ENCODE results near the gene UMAD1. TPM values are rescaled to one million over a fixed set of nuclear protein-coding genes. Genes with fewer than 3 reads are reported as not detected.

The UMAD1 gene
- total RNA-seq, 4 donors from 2014 or later: 6.1 to 11.2 (median 9.3) TPM

DNA sequence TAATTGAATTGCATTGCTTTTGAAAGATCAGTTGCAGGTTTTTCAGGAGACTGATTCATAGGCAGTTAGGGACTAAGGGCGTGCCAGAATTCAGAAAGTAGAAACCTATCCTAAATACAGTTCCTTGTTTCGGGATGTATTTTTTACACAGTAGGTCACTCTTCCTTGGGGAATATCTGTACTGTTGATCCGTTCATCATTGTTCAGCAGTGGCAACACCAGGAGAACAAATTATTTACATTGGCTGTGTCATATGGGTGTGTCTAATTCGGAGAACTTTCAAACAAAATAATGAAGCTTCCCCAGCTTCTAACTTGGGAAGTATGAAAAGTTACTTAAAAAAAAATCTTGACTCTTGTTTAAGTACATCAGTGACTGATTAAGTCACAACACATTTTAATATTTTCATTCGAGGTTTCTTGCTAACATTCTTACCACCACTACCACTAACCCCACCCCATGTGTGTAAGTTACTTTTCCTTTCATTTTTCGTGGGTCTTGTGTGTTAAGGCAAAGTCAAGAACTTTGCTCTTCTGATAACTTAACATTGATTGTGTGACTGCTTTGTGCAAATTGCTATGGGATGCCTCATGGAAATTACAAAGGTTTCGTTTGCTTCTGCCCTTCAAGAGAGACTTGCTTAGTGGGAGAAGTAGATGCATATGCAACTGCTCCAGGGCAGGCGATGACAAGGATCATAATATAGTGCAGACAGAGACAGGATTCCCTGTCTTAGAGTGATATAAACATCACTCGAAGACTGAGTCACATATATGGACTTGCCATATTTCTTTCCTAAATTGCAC lies 121.6 kb downstream of the UMAD1 start:
- Histone ChIP-seq H3K4me1 (peaks cover 3 to 33% (median 17%) of the 10 kb centered on the region in 4 donors), H3K4me3 (peak overlapping the region; percentile 41 to 55 (median 50)), H3K36me3 (no peaks in the 10 kb centered on the region), H3K27me3 (no peaks in the 10 kb centered on the region), H3K9me3 (no peaks in the 10 kb centered on the region), H3K27ac (replicated peaks in 1 of 4) (peak overlapping the region; percentile 35 to 65 (median 55))
- WGBS: 5% methylated on average over 9 of the region's 9 CpGs
- intact Hi-C loops (cut with DNase I): no loop called here
- TF ChIP-seq, protein P1, sequence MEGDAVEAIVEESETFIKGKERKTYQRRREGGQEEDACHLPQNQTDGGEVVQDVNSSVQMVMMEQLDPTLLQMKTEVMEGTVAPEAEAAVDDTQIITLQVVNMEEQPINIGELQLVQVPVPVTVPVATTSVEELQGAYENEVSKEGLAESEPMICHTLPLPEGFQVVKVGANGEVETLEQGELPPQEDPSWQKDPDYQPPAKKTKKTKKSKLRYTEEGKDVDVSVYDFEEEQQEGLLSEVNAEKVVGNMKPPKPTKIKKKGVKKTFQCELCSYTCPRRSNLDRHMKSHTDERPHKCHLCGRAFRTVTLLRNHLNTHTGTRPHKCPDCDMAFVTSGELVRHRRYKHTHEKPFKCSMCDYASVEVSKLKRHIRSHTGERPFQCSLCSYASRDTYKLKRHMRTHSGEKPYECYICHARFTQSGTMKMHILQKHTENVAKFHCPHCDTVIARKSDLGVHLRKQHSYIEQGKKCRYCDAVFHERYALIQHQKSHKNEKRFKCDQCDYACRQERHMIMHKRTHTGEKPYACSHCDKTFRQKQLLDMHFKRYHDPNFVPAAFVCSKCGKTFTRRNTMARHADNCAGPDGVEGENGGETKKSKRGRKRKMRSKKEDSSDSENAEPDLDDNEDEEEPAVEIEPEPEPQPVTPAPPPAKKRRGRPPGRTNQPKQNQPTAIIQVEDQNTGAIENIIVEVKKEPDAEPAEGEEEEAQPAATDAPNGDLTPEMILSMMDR (IDR thresholded peaks at IDR 0.05): no peak
- TF ChIP-seq EP300 (IDR thresholded peaks at IDR 0.05) (no peak), POLR2A (IDR thresholded peaks at IDR 0.05; ENCODE audit: low read depth) (no peak), POLR2AphosphoS5 (IDR thresholded peaks at IDR 0.05) (no peak)
- no peak for DNase-seq (ENCODE audit: extremely low spot score)

DNA sequence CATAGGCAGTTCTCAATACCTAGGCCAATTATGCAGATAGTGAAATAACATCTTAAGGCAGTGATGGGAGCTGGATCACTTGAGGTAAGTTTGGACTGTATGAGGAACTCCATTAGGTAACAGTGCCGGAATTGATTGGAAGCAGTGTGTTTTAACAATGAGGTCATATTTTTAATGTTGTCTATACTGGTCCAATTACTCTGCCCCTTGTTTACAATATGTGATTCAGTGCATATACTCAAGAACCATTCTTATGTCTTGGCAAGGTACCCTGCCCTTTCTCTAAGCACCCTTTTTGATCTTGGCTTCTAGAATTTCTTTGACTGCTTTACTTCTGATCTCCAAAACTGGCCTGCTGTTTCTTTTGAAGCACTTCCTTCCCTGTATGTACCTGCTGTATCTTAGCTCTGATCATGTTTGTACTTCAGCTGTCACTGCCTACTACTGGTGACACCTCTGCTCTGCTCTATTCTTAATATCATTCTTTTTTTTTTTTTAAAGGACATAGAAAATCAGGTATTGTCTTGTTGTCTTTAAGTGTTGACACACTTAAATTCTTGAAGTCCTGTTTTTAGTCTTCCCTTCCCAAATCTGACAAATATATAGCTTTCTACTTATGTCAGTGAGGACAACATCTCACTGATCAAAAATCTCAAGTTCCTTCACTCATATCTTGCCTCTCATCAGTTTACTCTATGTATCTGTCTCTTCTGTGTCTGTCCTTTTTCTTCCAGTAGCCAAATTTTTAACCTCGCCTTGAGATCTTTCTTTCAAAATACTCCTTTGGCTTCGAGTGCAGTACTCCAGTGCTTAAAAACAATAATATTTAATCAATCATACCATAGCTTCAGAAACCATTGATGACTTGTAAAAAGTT lies 124.2 kb downstream of the UMAD1 start:
- intact Hi-C loops (cut with DNase I): no loop called here
- no peak overlapping the region for H3K4me3 ChIP-seq
- no peak for DNase-seq (ENCODE audit: extremely low spot score)
- no peaks in the 10 kb centered on the region for H3K36me3 ChIP-seq
- H3K9me3 ChIP-seq: no peaks in the 10 kb centered on the region
- H3K27me3 ChIP-seq: no peaks in the 10 kb centered on the region
- no peak for TF ChIP-seq POLR2AphosphoS5 (IDR thresholded peaks at IDR 0.05)
- H3K27ac ChIP-seq (replicated peaks in 1 of 4): no peak overlapping the region
- H3K4me1 ChIP-seq: peaks cover 3 to 27% (median 19%) of the 10 kb centered on the region in 4 donors
- 82% methylated on average over 3 of the region's 3 CpGs for WGBS

DNA sequence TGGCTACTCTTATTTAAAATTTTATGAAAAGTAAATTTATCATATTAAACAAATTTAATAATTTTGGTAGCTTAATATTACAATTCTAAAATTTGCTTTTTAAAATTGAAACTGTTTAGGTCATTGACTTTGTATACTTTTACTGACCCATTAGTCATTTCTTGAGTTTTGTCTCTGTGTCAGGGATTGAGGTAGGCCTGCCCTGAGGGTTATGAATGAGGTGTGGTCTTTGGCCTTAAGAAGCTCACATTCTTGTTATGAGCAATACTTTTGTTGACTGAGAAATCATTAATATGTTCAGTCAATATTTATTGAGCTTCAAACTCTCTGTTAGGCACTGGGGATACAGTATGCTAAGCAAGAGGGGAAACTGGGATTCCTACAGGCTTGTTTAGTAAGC lies 124.9 kb downstream of the UMAD1 start:
- Histone ChIP-seq H3K4me1 (peaks cover 3 to 27% (median 22%) of the 10 kb centered on the region in 4 donors), H3K27ac (replicated peaks in 1 of 4) (no peak overlapping the region), H3K9me3 (no peaks in the 10 kb centered on the region), H3K27me3 (no peaks in the 10 kb centered on the region), H3K36me3 (no peaks in the 10 kb centered on the region), H3K4me3 (no peak overlapping the region)
- no peak for DNase-seq (ENCODE audit: extremely low spot score)
- TF ChIP-seq, protein P1 (IDR thresholded peaks at IDR 0.05): no peak
- no peak for TF ChIP-seq POLR2A (IDR thresholded peaks at IDR 0.05; ENCODE audit: low read depth)
- TF ChIP-seq EP300 (IDR thresholded peaks at IDR 0.05): no peak
- no peak for TF ChIP-seq POLR2AphosphoS5 (IDR thresholded peaks at IDR 0.05)
- intact Hi-C loops (cut with DNase I): no loop called here

DNA sequence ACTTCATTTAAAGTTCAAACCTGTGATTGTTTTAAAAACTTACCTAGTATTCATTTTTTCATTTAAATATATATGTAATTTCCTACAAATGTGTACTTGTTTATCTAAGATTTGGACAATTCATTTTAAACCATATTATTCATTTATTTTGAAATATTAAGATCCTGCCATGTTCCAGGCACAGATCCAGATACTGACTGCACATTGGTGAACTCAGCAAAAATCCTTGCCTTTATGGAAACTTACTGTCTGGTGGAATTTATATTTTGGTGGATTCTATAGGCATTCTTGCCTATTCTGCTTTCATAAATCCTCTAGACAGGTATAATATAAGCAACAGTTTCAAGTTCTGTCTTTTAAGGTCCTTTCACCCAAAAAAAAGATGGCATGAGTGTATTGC lies 126.1 kb downstream of the UMAD1 start:
- Histone ChIP-seq H3K4me1 (peaks cover 3 to 24% (median 18%) of the 10 kb centered on the region in 4 donors), H3K4me3 (no peak overlapping the region), H3K27ac (replicated peaks in 1 of 4) (no peak overlapping the region), H3K36me3 (no peaks in the 10 kb centered on the region), H3K27me3 (no peaks in the 10 kb centered on the region), H3K9me3 (no peaks in the 10 kb centered on the region)
- intact Hi-C loops (cut with DNase I): no loop called here
- TF ChIP-seq EP300 (IDR thresholded peaks at IDR 0.05) (no peak), POLR2AphosphoS5 (IDR thresholded peaks at IDR 0.05) (no peak), POLR2A (IDR thresholded peaks at IDR 0.05; ENCODE audit: low read depth) (no peak)
- DNase-seq (ENCODE audit: extremely low spot score): no peak

GRCh38 chr7:7768977-7769709 lies 128.6 kb downstream of the UMAD1 start:
- intact Hi-C loops (cut with DNase I): no loop called here

More at GRCh38 chr7:7768977-7769709, 128.6 kb downstream of the UMAD1 start:
- TF ChIP-seq EP300 (IDR thresholded peaks at IDR 0.05) (no peak), POLR2A (IDR thresholded peaks at IDR 0.05; ENCODE audit: low read depth) (no peak), POLR2AphosphoS5 (IDR thresholded peaks at IDR 0.05) (no peak)
- TF ChIP-seq, protein P1 (IDR thresholded peaks at IDR 0.05): no peak
- no peak for DNase-seq (ENCODE audit: extremely low spot score)
- Histone ChIP-seq H3K4me1 (peaks cover 0 to 10% (median 5%) of the 10 kb centered on the region in 4 donors), H3K36me3 (no peaks in the 10 kb centered on the region), H3K27ac (replicated peaks in 1 of 4) (no peak overlapping the region), H3K9me3 (no peaks in the 10 kb centered on the region), H3K4me3 (no peak overlapping the region), H3K27me3 (no peaks in the 10 kb centered on the region)
- WGBS: 95% methylated on average over 5 of the region's 5 CpGs
